ENCODE data around the gene EID3.

Gene EID3

DNA sequence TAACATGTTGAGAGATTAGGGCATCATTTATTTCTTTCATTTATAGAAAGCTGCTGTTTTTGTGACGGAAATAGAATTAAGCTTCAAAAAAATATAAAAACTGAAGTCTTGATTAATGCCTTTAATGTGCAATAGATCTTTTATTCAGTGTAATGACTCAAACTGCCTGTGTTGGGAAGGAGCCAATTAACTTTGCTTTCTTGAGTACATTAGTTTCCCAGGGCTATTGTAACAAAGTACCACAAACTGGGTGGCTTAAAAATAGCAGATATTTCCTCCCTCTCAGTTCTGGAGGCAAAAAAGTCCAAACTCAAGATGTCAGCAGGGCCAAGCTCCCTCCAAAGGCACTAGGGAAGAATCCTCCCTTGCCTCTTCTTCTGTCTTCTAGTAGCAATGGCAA, 36.6 kb downstream of the EID3 start:
- no peak for DNase-seq (ENCODE audit: low read depth in 2 of 2)

DNA sequence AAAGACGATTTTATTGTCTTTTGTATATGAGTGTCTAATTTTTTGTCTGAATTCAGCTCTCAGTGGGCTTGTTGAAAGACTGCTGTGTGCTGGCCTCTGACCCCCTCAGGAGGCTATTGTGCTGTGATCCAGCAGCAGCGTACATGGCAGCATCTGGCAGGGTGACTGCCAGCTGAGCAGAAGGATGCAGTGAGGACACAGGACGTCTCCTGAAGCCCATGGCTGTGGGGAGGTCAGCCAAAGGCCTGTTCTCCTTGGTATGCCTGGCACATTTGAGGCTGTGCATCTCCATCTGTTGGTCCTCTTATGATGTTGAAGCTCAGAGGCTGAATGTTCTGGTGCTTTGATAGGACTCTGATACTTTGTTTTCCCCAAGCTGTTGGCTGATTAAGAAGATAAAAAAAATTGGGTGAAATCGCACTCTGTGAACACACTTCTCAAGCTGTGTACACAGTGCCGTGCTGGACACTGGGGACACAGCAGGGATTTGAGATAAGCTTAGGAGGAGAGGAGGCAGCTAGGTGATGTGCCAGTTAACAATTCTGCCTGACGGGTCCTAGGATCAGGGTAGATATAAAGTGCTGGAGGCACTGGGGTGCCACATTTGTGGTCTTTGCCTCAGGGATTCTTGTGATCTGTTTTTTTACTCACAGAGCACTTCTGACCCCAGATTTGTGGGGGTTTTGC, 37.5 kb downstream of the EID3 start:
- no peak for DNase-seq (ENCODE audit: low read depth in 2 of 2)

DNA sequence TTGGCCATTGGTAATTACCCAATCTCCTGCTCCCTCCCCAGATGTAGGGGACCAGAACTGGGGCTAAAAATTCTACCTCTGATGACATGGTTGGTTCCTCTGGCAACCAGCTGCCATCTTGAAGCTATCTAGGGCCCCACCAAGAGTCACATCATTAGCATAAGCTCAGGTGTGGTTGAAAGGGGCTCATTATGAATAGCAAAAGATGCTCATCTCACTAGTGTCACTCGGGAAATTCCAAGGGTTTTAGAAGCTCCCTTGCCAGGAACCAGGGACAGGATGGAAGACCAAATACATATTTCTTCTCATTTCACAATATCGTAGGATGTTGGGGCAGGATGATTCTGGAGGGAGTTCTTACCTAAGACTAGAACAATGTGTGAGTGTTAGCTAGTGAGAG, 38.6 kb downstream of the EID3 start:
- DNase-seq (ENCODE audit: low read depth in 2 of 2): no peak

DNA sequence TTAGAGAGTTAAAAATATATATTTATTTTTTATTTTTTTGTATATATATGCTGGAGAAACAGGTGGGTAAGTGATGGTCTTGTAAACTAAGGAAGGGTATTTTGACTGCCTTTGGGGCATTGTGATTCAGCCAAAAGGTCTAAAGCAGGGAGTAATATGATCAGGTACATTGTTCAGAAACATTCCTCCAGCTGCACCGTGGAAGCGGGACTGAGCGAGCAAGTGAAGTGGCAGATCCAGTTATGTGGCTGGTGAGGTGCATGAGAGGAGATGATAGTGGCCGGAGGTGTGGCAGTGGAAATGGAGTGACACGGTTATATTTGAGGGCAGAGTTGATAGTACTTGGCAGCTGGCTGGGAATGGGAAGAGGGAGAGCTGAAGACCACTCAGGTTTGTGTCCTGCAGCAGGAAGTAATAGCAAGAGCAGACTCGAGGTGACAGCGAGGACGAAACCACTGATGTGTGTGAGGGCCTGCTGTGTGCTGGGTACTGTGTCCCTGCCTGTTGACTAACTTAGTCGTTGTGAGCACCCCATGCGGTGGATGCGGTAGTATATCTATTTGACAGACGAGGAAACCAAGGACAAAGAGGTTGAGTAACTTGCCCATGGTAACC, 39.2 kb downstream of the EID3 start:
- no peak for DNase-seq (ENCODE audit: low read depth in 2 of 2)

DNA sequence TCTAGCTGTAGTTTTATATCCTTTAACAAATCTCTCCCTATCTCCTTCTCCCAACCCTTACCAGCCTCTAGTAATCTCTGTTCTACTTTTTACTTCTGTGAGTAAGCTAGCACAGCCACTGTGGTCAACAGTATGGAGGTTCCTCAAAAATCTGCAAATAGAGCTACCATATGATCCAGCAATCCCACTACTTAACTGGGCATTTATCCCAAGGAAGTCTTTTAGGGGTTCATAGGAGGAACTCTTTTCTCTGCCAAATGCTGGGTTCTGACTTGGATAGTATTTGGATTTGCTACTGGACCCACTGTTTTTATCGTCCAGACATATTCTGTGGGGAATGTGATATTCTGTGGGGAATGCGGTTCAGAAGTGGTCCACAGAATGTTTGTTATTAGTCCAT, 41.1 kb downstream of the EID3 start:
- DNase-seq (ENCODE audit: low read depth in 2 of 2): no peak

DNA sequence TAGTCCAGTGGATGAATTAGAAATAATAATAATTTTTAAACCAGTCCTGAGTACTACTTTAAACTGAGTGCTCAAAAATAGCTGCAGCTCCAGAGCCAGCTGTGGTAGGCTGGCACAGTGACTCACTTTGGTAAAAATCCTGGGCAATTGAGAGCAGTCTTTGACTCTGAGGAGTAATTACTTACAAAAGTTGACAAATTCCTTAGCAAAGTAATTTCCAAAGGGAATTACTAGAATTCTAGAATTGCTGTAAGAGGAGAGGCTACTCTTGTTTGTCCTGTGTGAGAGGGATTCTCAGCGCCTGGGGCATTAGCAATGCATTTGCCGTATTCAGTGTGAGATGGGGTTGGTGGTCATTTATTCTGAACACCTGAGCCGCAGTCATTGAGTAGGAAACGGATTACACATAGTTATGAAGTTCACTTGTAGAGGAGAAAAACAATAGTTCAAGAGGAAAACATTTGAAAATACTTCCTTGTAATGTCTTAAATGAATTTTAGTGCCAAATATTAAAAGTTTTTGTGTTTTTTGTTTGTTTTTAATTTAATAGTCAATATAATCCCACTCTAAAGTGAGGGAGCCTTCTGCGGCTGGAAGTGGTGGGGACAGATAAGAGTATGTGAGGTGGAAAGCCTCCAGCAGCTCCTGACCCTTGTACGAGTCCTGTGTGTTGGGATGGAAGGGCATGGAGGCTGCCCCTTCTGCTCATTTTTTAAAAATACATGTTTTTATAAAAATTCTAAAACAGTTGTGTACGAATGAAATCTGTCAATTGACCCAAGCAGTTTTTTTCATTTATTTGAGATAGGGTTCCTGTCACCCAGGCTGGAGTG, 41.9 kb downstream of the EID3 start:
- DNase-seq (ENCODE audit: low read depth in 2 of 2): no peak

DNA sequence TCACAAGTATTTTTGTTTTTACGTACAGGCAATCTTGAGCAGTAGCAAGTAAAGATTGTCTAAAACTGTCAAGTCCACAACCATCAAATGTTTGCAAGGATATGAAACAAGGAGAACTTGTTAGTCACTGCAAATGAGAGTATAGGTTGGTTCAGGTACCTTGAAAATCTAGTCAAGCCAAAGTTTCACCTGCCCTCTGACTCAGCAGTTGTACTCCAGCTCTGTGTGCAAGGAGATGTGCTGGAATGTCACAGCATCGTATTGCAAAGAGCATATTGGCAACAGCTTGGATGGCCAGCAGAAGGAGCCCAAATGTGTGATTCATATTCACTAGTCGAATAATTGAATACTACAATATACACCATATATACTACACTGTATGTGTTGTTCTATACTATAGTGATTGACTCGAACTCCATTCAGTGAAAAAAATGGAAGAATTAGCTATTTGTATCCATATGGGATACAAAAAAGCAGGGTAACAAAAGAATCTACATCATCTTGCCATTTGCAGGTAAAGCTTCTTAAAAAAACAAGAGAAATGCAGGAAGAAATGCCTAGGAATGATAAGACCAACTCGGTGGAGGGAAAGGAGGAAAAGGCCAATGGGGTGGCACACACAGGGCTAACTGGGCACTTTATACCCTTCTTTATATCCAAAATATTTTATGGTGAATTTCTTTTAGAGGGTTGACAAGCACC, 44.0 kb downstream of the EID3 start:
- no peak for DNase-seq (ENCODE audit: low read depth in 2 of 2)

DNA sequence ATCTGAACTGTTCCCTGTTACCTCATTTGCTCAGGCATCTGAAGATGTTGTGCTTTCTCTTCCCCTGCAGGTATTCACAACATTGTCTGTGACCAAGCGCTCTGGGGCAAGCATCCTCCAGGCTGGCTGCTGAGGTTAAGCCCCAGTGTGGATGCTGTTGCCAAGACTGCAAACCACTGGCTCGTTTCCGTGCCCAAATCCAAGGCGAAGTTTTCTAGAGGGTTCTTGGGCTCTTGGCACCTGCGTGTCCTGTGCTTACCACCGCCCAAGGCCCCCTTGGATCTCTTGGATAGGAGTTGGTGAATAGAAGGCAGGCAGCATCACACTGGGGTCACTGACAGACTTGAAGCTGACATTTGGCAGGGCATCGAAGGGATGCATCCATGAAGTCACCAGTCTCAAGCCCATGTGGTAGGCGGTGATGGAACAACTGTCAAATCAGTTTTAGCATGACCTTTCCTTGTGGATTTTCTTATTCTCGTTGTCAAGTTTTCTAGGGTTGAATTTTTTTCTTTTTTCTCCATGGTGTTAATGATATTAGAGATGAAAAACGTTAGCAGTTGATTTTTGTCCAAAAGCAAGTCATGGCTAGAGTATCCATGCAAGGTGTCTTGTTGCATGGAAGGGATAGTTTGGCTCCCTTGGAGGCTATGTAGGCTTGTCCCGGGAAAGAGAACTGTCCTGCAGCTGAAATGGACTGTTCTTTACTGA, 44.9 kb downstream of the EID3 start:
- DNase-seq (ENCODE audit: low read depth in 2 of 2): no peak

DNA sequence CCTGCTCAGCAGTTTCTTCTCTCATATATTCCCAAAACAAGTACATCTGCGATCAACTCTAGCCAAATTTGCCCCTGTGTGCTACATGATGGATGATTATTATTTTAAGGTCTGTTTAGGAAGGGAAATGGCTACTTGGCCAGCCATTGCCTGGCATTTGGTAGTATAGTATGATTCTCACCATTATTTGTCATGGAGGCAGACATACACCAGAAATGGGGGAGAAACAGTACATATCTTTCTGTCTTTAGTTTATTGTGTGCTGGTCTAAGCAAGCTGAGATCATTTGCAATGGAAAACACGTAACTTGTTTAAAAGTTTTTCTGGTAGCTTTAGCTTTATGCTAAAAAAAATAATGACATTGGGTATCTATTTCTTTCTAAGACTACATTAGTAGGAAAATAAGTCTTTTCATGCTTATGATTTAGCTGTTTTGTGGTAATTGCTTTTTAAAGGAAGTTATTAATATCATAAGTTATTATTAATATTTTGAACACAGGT, 45.5 kb downstream of the EID3 start:
- DNase-seq (ENCODE audit: low read depth in 2 of 2): no peak

DNA sequence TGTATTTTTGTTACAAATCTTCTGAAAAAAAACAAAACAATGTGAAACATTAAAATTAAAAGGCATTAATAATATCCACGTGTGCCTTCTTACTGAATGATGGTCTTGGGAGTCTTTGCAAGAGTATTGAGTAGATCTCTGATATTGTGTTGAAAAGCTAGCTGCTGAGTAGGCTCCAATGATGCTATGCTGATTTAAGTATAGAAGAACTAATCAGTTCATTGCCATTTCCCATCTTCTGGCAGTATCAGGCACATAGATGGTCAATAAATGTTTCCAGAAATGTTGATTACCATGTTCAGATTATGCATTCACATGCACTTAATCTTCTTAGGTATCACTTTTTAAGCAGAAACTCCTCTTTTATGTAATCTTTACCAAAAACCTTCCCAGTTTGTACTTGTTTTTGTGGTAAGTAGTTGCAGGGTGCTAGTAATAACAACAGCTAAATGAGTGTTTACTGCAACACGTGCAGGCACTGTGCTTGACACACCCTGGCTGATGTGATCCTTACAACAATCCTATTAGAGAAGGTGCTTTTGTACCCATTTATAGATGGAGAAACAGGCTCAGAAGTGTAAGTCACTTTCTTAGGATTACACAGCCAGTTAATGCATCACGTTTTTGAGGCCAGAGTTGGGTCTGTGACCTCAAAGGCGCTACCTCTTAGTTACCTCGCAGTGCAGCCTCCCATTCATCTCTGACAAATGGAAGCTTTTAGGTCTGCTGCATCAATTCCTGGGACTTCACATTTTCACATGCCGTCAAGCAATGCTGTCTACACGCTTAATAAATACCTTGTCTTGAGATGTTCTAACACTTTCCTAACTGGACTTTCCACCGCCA, 46.9 kb downstream of the EID3 start:
- DNase-seq (ENCODE audit: low read depth in 2 of 2): no peak

DNA sequence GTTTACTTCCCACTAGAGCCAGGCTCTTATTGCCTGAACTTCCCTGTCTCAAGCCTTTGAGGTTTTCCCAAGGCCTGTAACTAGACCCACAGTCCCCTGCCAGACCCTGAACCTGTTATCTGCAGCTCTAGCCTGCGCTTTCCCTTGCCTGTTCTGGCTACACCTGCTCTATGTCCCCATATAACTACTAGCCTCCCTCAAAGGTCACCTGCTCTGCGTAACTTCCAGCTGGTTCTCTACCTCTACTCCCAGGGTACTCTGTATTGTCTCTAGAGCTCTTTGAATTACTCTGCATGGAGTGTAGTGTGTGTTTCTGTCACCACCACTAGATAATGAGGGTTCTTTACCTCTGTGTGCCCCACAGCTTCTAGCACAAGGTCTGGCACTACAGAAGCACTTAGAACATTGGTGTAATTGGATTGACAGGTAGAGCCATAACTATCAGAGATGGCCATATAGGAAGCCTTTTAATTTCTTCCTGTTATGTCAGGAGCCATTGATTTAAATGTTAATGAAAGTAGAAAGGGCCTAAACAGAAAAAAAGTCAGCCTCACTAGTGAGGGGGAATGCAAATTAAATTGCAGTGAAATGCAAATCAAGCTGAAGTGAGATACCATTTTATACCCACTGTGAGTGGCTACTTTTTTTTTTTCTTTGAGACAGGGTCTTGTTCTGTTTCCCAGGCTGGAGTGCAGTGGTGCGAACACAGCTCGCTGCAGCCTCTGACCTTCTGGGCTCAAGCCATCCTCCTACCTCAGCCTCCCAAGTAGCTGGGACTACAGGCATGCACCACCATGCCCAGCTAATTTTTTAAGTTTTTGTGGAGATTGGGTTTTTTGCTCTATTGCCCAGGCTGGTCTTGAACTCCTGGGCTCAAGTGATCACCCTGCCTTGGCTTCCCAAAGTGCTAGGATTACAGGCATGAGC, 47.8 kb downstream of the EID3 start:
- no peak for DNase-seq (ENCODE audit: low read depth in 2 of 2)

DNA sequence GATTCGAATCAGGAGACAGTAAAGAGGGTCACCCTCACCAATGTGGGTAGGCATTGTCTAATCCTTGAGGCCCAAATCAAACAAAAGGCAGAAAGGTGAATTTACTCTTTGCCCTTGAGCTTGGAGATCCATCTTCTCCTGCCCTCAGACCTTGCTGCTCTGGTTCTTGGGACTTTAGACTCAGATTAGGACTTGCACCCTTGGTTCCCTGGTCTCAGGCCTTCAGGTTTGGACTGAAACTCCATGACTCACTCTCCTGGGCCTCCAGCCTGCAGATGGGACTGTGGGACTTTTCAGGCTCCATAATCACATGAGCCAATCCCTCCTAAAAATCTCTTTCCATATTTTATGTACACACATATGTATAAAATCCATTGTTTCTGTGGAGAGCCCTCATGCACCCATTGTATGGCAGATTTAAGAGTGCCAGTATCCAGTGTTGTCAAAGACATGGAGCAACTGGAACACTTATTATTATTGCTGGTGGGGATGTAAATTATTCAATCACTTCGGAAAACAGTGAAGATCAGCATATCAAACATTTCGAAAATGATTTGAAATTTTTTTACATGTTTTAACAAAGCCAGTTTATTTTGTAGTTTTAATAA, 48.7 kb downstream of the EID3 start:
- DNase-seq (ENCODE audit: low read depth in 2 of 2): no peak

DNA sequence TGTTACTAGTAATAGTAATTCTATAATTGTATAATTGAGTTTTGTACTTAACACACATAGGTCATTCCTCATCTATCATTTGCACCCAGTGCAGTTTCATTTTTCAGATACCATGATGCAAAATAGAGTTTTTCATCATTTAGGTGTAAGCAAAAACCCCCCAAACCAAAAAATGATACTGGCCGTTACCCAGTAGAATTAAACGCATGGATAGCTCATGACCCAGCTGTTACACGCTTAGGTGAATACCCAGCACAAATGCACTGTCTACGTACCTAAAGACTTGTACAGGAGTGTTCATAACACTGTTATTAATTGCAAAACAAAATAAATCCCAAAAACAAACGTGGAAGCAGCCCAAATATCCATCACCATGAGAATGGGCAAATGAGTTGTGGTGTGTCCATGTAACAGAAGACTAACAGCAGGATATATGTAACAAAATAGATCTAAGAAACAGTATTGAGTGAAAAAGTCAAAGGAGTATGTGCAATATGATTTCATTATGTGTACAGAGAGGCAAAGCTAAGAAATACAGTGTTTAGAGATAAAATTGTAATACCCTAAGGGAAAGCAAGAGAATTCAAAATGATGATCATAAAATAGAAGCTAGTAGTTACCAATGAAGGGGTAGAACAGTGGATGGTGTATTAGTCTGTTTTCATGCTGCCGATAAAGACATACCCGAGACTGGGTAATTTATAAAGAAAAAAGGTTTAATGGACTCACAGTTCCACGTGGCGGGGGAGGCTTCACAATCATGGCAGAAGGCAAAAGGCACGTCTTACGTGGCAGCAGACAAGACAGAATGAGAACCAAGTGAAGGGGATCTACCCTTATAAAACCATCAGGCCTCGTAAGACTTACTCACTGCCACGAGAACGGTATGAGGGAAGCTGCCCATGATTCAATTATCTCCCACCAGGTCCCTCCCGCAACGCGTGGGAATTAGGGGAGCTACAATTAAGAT, 49.8 kb downstream of the EID3 start:
- DNase-seq (ENCODE audit: low read depth in 2 of 2): no peak

DNA sequence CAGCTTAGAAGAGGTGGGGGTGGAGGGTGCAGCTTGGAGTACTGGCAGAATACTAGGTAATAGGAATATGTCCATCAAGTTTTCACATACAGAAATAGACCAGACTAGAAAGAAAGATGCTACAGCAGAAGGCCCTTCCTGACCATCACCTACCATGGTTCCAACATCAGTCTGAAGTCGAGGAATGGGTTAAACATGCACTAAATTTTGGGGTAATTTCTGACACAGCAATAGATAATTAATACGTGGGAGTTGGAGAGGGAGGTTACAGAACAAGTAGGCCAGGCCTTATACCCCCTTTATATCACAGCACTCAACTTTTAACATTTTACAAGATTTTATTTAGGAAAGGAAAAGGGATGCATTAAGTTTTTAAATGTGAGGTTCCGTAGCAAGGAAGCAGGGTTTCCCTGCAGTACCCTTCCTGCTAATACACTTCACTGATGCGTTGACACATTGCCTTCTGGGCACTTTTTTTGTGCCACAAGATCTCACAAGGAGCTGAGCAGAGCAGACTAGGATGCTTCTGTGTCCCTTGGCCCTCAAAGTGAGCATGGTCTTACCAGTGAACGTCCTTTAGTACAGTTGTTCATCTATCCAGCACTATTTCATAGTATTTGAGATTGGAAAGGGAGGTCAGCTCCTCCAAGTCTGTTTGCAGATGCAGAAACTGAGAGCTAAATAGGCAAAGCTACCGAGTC, 50.8 kb downstream of the EID3 start:
- DNase-seq (ENCODE audit: low read depth in 2 of 2): no peak

Measured in stimulated activated CD8-positive, alpha-beta memory T cell treated with anti-CD3 and anti-CD28 coated beads, Interleukin-15, amount 100 ng/mL, for 48 hours (primary cell).